Globus pallidus (tissue), 1 donor: ENCODE measurements around the gene C18orf32.
A peak's percentile ranks its signal among the peaks of the same experiment; 100 is the strongest.
"Not testable (repeated sequence)": the region's sequence is repeated elsewhere in the genome, so short reads cannot be mapped to it uniquely, and the experiment has no call there.

Source experiments
- DNase-seq: peaks from one replicate; pipeline ENCODE4 v3.0.0-alpha.2; 2015; ENCODE audit warnings: low spot score

C18orf32 gene

DNA sequence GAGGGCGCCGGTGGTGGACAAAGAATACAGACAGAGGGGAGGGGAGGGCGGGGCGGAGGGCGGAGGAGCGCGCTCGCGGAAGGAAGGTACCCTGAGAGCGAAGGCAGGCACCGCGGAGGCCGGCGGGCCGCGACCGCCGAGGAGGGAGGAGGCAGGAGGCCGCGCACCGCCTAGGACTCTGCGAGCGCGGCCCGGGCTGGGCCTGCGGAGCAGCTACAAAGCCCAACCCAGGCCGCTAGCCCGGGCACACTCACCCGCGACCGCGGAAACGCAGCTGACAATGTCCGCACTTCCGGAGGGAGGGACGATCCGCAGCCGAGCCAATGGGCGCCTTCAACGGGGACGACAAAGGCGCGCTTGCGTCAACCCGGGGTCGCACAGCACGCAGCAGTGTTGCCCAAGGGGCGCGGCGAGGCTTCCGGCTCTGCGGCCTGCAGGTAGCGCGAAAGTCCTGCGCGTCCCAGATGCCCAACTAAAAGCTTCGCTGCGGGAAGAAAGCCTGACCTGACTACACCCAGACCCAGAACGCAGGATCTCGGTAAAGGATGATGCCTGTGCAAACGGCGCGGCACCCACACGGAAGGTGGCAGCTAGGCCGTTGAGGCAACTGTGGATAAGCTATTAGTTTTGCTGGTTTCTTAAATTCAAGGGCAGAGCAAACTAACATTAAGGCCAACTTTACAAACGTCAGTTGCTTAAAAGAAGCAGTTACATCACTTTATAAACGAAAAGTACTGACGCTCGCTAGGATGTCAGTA lies at the start of gene C18orf32:
Gene C18orf32 (minus strand): TSS at position 282 of the 758 bp plus-strand sequence. CDS start 3,486 bp downstream, outside the sequence.
- peak; percentile 92 for DNase-seq

DNA sequence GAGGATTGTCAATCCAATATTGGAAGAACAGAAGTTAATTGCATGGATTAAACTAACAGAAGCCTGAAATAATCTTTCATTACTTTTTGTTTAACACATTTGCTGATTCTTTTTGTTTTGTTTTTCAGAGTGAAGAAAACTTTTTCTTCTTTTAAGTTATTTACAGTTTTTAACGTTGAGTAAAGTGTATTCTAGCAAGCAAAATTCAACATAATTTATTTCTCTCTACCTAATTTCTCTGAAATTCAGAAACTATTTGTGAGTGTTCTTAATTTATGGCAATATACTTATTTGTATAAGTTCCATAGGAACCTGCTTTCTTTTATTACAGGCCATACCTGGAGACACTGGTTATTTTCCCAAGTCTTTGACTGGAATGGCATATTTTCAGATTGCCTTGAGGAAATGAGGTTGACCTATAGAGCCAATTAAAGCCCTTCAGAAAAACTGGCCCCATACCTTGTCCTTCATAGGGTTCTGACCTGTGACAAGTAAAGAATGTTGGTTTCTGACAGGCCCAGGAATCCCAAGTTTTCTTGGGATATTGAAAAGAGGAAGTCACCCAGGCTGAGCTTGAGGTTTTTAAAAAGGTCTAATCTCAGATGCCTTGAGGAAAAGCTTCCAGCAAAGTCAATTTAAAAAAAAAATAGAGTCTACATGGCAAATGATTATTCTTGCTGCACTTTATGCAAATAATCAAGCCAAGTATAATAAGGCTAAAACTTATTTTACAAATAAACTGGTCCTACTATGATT lies 48.0 kb upstream of the C18orf32 start:
- no peak for DNase-seq

DNA sequence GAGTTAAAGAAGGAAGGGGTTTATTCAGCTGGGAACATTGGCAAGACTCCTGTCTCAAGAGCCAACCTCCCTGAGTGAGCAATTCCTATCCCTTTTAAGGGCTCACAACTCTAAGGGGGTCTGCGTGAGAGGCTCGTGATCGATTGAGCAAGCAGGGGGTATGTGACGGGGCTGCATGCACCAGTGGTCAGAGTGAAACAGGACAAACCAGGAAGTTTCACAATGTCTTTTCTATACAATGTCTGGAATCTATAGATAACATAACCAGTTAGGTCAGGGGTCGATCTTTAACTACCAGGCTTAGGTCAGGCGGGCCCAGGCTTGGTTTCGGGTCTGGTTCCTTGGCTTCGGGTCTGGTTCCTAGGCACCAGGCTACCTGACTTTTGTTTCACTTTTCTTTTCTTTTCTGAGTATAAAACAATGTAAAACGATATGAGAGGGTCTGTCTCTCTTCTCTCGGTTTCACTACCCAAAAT lies 44.7 kb upstream of the C18orf32 start:
- DNase-seq, result no peak

DNA sequence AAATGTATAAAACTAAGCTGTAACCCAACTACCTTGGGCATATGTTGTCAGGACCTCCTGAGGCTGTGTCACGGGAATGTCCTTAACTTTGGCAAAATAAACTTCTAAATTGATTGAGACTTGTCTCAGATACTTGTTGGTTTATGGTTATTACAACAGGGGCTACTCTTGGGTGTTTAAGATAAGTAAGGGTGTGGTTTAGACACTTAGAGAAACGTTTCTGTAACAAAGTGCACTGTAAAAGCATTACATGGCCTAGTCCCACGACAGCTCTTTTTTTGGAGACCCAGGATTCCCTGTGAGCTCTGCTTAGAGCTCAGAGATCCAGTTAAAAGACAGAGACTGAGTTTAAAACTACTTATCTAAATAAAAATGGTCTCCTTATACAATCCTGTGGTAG lies 42.6 kb upstream of the C18orf32 start:
- no peak for DNase-seq

- no peak for DNase-seq
Measured at GRCh38 chr18:49527631-49528327, 40.7 kb upstream of the C18orf32 start.

- no peak for DNase-seq
Measured at GRCh38 chr18:49525981-49526380, 38.9 kb upstream of the C18orf32 start.

GRCh38 chr18:49524951-49525350 lies 37.9 kb upstream of the C18orf32 start:
- DNase-seq, result no peak

DNA sequence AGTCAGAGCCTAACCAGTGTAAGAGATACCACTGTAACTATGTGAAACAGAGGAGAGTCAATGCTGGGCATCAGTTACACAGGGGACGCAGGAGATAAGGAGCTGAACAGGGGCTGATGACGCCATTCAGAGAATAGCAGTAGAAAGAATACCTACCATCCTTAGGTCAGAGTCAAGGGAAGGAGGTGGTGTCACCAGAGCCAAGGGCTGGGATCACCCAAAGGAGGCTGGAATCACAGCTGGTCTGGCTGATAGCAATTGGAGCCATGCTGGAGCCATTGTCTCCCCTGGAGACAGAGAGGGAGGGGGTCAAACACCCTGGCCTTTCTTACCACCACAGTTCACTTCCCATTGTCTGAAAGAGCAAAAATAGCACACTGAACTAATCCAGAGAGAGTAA lies 37.3 kb upstream of the C18orf32 start:
- no peak for DNase-seq

GRCh38 chr18:49523580-49524093 lies 36.6 kb upstream of the C18orf32 start:
- not testable (repeated sequence) for DNase-seq

- no peak for DNase-seq
Measured at GRCh38 chr18:49521216-49521835, 34.3 kb upstream of the C18orf32 start.

- no peak for DNase-seq
Measured at GRCh38 chr18:49520661-49521145, 33.7 kb upstream of the C18orf32 start.

DNA sequence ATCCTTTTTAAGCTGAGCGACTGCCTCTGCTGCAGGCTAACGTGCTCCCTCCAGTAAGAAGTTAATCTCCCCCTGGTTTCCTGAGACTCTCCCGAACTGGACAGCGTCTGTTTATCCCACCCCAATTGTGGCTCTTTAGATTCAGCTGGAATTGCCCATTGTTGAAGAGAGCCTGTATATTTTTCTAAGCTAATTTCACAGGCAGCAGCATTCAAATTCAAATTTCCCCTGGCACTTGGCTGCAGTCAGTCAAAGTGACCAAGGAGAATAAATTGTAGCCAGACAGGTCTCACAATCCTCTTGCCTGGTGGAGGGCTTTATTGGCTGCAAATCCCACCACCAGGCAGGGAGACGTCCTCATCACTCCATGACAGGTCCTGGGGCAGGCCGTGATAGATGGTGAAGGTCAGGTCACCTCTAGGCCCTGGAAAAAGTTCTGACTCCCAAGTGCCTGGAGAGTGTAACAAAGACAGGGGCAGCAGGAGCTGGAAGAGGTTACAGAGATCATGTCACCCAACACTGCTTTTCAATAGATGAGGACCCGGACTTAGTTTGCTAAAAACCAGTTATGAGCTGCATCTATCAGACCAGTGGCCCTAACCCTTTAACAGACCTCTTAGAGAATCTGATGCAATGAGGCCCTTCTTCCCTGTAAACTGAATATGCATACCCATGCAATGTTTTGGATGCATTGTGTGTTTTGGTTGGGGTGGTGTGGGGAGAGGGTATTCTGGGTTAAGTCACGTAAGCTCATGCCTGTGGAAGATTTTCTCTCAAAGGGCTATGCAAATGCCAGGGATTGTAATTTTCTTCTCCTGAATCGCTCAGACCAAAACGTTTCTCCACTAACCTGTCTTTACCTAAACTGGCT lies 32.3 kb upstream of the C18orf32 start:
- DNase-seq, result no peak

DNA sequence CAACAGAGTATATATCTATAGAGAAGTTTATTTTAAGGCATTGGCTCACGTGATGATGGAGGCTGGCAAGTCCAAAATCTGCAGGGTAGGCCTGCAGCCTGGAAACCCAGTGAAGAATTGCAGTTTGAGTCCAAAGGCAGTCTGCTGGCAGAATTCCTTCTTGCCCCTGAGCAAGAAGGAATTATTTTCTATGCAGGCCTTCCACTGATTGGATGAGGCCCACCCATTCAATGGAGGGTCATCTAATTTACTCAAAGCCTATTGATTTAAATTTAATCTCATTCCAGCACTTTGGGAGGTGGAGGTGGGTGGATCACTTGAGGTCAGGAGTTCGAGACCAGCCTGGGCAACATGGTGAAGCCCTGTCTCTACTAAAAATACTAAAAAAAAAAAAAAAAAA lies 30.4 kb upstream of the C18orf32 start:
- DNase-seq, result no peak

- DNase-seq, result no peak
Measured at GRCh38 chr18:49515516-49515915, 28.5 kb upstream of the C18orf32 start.

DNA sequence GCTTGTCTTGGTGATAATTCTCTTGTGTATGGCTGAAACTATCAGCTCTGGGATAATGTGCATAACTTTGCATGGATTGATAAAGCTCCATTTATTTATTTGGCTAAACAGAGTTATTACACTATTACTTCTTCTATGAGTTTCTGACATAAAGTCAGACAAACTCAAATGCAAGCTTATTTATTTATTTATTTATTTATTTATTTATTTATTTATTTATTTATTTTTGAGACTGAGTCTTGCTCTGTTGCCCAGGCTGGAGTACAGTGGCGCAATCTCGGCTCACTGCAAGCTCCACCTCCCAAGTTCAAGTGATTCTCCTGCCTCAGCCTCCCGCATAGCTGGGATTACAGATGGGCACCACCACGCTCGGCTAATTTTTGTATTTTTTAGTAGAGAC lies 28.0 kb upstream of the C18orf32 start:
- not testable (repeated sequence) for DNase-seq

DNA sequence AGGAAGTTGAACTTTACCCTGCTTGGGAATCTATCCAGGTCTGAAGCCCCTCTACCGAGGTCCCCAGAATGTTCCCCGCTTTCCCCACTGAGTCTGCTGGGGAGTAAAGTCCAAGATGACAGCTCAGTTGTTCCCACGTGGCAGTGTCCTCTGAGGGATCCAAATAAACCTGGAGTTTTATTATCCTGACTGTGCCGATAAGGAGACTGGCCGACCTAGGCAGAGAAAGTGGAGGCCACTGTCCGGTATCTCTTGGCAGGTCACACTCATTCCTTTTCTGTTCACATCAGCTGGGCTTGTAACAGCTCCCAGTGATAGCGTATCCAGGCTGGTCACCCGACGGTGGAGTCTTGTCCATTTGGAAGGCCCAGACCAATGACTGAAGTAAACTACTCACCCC lies 27.5 kb upstream of the C18orf32 start:
- no peak for DNase-seq

DNA sequence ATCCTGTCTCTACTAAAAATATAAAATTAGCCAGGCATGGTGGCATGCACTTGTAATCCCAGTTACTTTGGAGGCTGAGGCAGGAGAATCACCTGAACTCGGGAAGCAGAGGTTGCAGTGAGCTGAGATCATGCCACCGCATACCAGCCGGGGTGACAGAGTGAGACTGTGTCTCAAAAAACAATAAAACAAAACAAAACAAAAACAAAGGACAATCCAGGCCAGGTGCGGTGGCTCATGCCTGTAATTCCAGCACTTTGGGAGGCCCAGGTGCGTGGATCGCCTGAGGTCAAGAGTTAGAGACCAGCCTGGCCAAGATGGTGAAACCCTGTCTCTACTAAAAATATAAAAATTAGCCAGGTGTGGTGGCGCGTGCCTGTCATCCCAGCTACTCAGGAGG lies 25.8 kb upstream of the C18orf32 start:
- DNase-seq, result not testable (repeated sequence)

DNA sequence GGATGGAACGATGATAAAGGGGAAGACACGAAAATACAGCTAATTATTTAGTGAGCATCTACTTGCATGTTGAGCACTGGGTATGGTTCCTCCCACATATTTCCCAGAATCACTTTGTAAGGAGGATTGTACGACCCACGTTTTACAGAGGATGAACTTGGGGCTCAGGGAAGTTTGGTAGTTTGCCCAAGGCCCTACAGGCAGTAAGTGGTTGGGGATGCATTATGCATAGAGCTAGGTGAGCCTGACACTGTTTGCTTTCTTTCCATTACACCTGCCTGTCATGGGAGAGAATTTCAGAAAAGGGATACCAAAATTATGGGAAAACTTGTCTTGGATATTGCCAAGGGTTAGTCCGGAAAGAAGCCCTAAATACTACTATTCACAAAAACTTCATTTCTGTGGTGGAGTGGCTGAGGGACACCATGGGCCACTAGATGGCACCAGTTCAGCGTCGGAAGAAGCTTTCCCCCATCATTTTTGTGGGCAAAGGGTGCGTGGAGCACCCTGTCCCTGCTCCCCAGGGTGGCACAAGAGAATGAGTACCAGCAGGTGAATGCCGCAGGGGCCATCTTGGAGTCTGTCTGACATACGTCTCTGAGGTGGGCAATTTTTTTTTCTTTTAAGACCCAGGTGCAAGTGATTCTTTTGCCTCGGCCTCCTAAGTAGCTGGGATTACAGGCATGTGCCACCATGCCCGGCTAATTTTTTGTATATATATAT lies 23.5 kb upstream of the C18orf32 start:
- peak; percentile 26 for DNase-seq

DNA sequence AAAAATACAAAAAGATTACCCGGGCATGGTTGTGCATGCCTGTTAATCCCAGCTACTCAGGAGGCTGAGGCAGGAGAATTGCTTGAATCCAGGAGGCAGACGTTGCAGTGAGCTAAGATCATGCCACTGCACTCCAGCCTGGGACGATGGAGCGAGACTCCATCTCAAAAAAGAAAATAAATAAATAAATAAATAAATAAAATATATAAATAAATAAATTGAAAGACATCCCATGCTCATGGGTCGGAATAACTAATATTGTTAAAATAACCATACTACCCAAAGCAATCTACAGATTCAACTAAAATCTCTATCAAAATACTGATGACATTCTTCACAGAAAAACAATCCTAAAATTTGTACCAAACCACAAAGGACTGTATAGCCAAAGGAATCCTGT lies 19.4 kb upstream of the C18orf32 start:
- not testable (repeated sequence) for DNase-seq

DNA sequence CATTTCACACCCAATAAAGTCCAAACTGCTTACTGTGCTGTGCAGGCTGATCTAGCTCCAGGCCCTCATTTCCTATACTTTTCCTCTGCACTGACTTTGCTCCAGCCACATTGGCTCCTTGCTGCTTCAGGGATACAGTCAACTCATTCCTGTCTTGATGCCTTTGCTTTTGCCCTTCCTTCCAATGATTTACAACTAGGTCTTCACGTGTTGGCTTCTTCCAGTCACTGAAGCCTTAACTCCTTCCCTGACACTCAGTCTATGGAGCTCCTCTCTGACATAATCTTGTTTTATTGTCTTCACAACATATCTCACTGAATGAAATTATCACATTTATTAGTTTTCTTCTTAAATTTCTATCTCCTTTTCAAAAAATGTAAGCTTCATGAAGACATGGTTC lies 16.9 kb upstream of the C18orf32 start:
- DNase-seq, result no peak
